GM19467 (cell line): ENCODE measurements around the gene GLIS1.

Experiments used
- ATAC-seq: cut with Tn5 transposase; IDR thresholded peaks from one replicate; pipeline ENCODE4 v1.9.1; 2021; ENCODE audit warnings: mild to moderate bottlenecking, moderate library complexity; ENCODE audit not compliant: unreplicated experiment

The GLIS1 gene

GRCh38 chr1:53458634-53459033, 280.3 kb downstream of the GLIS1 start:
- no peak for ATAC-seq
